ENCODE results near the gene HDAC4.

Gene HDAC4

GRCh38 chr2:239035997-239036731 lies 364.7 kb downstream of the HDAC4 start:
- no peak for TF ChIP-seq CTCF (conservative IDR thresholded peaks at IDR 0.05; ENCODE audit: low read depth, low read length)
- H3K4me3 ChIP-seq (ENCODE audit: low read depth, low read length) = no peak overlapping the region
- DNase-seq (ENCODE audit: low read depth) = no peak

- DNase-seq (ENCODE audit: low read depth) = peak; percentile 13
- H3K4me3 ChIP-seq (ENCODE audit: low read depth, low read length) = no peak overlapping the region
- peak; percentile 77 for TF ChIP-seq CTCF (conservative IDR thresholded peaks at IDR 0.05; ENCODE audit: low read depth, low read length)
These were observed 365.4 kb downstream of the HDAC4 start for GRCh38 chr2:239035361-239035814.

DNA sequence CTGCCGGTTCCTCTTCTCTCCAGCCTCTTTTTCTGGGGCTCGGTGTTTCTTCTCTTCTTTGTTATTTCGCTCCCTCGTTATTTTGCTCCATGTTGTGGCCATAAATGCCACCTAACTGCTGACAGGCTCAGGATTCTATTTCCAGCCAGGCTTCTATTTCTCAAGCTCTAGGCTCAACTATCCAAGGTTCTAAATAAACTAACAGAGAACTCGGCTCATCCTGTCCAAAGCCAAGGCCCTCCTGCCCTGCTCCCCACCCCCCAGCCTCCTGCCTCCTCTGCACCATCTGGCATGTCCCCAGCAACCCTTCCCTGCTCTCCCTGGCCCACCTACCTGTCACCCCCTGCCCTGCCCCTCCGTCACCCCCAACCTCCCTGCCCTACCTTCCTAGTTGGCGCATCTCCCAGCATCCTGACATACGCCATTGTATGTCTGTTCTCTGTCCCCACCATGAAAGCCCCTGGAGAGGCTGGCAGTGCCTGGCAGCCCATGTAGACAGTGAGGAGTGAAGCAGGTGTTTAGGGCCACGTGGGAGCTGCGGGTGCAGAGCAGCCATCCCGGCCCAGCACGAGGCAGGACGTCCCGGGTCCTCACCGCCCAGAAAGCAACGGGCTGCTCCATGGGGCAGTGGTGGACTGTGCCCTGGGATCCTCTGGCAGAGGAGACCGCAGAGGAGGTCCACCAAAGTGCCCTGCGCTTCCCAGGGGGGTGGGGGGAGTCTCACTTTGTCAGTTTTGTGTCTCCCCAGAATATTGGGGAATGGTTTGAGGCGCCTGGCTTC lies 366.1 kb downstream of the HDAC4 start:
- DNase-seq (ENCODE audit: low read depth) = no peak
- no peak for TF ChIP-seq CTCF (conservative IDR thresholded peaks at IDR 0.05; ENCODE audit: low read depth, low read length)
- H3K4me3 ChIP-seq (ENCODE audit: low read depth, low read length) = no peak overlapping the region

- no peak for TF ChIP-seq CTCF (conservative IDR thresholded peaks at IDR 0.05; ENCODE audit: low read depth, low read length)
These were observed 366.8 kb downstream of the HDAC4 start for GRCh38 chr2:239033801-239034560.

DNA sequence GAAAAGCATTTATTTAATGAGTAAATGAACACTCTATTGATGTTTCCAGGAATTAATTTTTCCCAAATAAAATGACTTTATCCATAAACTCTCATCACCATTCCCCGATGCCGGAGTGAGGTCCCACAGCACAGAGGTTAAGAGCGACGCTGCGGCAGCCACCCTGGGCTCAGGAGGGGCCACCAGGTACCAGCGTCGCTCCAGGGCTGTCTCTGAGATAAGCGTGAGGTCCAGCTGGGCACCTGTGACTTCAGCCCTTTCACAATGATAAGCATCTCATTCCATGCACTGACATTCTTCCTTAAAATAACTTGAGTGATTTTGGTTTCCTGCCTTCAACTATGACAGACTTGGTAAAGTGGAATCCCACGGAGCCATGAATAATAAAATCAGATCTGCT lies 370.9 kb downstream of the HDAC4 start:
- DNase-seq (ENCODE audit: low read depth) = no peak
- TF ChIP-seq CTCF (conservative IDR thresholded peaks at IDR 0.05; ENCODE audit: low read depth, low read length) = no peak
- no peak overlapping the region for H3K4me3 ChIP-seq (ENCODE audit: low read depth, low read length)

More at GRCh38 chr2:239033801-239034560, 366.8 kb downstream of the HDAC4 start:
- H3K4me3 ChIP-seq (ENCODE audit: low read depth, low read length) = no peak overlapping the region
- DNase-seq (ENCODE audit: low read depth) = no peak

DNA sequence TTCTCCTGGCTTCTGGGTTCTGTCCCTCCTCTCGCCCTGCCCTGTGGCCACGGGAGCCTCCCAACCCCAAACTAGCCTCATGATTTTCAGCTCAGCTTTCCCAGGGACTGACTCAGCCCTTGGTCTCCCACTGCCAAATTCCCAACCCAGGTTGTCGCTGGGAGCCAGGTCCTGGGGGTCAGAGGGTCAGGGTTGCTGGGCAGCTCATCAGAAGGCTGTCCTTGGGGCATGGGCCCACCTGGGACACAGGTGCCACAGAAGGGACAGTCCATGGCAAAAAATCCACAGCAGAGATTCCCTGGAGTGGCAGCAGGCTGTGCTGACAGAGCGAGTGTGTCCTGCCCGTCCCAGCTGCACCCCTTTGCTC lies 372.6 kb downstream of the HDAC4 start:
- TF ChIP-seq CTCF (conservative IDR thresholded peaks at IDR 0.05; ENCODE audit: low read depth, low read length) = no peak
- no peak overlapping the region for H3K4me3 ChIP-seq (ENCODE audit: low read depth, low read length)
- no peak for DNase-seq (ENCODE audit: low read depth)

All from choroid plexus epithelial cell (primary cell).